ENCODE data around the gene MUC15.

- no peak for TF ChIP-seq POLR2A (IDR thresholded peaks at IDR 0.05; ENCODE audit: control extremely low read depth in 1 of 2, low read depth in 2 of 2, low read length in 2 of 2)
- no peak for TF ChIP-seq SP2 (IDR thresholded peaks at IDR 0.05; ENCODE audit: low read length)
- no peak for TF ChIP-seq CTCF (IDR thresholded peaks at IDR 0.05; ENCODE audit: control extremely low read depth in 1 of 3, insufficient read depth in 1 of 3, low read depth in 1 of 3, low read length in 3 of 3)
- TF ChIP-seq PHF8 (conservative IDR thresholded peaks at IDR 0.05; ENCODE audit: low read depth, low read length), result no peak
- no peak for TF ChIP-seq CEBPB (IDR thresholded peaks at IDR 0.05; ENCODE audit: low read depth, low read length)
- TF ChIP-seq POLR2AphosphoS5 (IDR thresholded peaks at IDR 0.05; ENCODE audit: low read depth, low read length), result no peak
- TF ChIP-seq, protein P1, sequence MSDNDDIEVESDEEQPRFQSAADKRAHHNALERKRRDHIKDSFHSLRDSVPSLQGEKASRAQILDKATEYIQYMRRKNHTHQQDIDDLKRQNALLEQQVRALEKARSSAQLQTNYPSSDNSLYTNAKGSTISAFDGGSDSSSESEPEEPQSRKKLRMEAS (IDR thresholded peaks at IDR 0.05), result no peak
- TF ChIP-seq GABPA (IDR thresholded peaks at IDR 0.05; ENCODE audit: borderline replicate concordance, insufficient read depth, low read length), result no peak
- TF ChIP-seq RAD21 (IDR thresholded peaks at IDR 0.05 in 1 of 2, conservative IDR thresholded peaks at IDR 0.05 in 1 of 2; ENCODE audit: low read depth in 2 of 2, low read length in 2 of 2), result no peak
- TF ChIP-seq, protein P2, sequence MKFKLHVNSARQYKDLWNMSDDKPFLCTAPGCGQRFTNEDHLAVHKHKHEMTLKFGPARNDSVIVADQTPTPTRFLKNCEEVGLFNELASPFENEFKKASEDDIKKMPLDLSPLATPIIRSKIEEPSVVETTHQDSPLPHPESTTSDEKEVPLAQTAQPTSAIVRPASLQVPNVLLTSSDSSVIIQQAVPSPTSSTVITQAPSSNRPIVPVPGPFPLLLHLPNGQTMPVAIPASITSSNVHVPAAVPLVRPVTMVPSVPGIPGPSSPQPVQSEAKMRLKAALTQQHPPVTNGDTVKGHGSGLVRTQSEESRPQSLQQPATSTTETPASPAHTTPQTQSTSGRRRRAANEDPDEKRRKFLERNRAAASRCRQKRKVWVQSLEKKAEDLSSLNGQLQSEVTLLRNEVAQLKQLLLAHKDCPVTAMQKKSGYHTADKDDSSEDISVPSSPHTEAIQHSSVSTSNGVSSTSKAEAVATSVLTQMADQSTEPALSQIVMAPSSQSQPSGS (IDR thresholded peaks at IDR 0.05; ENCODE audit: low read length), result no peak
- TF ChIP-seq HDAC6 (IDR thresholded peaks at IDR 0.05; ENCODE audit: low read depth, low read length), result no peak
- no peak for TF ChIP-seq POU5F1 (IDR thresholded peaks at IDR 0.05; ENCODE audit: low read depth, low read length)
Measured at GRCh38 chr11:26573896-26574295, 1.8 kb upstream of the MUC15 start.
